Activated T-cell treated with anti-CD3 and anti-CD28 coated beads for 1 hour (primary cell): ENCODE data around the gene MRPL14.

Source experiments
- DNase-seq: peaks from one replicate; pipeline ENCODE4 v3.0.0-alpha.2; 2020; ENCODE audit warnings: low read depth

MRPL14 gene

DNA sequence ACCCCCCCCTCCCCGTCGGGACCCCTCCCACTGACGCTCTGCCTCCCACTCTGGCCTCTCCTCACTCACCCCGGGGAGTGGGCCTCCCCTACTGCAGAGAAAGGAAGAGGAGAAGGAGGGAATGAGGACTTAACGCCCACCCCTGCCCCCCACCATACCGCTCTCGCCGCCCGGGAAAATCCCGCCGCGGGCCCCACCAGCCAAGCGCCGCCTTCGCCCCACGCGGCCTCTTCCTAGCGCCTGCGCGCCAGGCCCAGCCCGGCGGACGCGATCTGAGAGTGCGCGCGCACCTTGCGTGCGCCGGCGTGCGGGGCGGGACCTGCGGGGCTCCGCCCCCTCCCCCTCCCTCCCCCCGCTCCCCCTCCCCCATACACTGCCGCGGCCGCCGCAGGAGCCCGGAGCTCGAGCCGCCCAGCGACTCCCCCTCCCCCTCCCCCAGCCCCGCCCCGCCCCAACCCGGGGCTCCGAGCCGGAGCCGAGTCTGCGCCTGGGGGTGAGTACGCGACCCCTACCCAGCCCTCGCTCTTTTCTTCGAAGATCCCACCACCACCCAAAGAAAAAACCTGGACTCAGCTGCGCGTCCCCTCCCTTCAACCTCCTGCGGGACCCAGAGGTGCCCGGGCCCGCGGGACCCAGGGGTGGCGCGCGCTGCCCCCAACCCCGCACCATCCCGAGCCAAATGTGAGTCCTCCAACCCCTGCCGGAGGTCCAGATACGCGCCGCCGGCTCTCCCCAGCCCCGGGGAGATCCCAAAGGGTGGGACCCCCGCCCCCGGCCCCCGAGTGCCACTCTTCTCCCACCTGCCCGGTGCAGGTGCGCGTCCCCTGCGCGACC is at the start of gene MRPL14, which contains the start of gene TMEM63B:
TSS of gene MRPL14 (minus strand) at position 267 of the 834 bp plus-strand sequence. CDS start 10,841 bp downstream, outside the sequence.
TSS of gene TMEM63B (plus strand) at position 369 of the 834 bp plus-strand sequence. CDS start 7,031 bp downstream, outside the sequence.
- DNase-seq: peak; percentile 88

DNA sequence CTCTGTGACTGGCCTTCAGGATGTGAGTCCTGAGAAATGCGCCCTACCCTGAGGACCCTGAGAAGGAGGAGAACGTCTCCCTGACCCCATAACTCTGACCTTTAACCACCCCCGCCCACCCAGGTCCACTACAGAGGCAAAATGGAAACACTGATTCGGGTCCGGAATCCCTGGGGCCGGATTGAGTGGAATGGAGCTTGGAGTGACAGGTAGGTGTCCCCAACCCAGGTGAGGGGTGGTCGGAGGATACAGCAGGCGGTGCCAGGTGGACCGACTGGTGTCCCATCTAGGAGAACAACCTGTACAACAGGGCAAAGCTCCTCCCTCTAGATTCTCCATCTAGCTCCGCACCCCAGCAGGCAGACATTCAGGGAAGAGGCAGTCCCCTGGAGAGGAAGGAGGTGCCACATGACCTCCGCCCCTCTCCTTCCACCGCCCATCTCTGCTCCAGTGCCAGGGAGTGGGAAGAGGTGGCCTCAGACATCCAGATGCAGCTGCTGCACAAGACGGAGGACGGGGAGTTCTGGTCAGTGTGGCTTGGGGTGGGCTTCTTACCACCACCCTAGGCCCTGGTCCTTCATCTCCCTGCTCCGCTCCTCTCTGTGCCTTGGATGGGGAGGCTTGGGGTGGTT is 49.0 kb upstream of the MRPL14 start:
- DNase-seq: no peak

DNA sequence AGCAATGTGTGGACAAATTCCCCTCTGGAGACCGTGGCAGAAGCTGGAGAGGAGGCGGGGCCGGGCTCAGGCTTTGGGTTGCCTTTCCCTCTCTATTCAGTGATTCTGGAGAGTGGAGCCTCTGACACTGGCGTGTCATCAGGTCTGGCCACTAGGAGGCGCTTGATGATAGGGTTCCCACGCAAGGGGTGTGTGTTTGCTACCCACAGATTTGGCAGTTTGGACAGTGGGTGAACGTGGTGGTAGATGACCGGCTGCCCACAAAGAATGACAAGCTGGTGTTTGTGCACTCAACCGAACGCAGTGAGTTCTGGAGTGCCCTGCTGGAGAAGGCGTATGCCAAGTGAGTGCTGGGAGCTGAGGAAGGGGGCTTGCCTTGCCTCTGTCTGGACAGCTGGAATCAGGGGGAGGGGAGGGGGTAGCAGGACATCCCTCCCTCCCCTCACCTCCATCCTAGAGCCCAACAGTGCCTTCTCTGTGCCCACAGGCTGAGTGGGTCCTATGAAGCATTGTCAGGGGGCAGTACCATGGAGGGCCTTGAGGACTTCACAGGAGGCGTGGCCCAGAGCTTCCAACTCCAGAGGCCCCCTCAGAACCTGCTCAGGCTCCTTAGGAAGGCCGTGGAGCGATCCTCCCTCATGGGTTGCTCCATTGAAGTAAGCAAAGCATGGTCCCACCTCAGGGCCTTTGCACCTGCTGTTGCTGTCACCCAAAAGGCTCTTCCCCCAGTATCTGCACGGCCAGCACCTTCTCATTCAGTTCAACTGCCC is 45.7 kb upstream of the MRPL14 start:
- peak; percentile 74 for DNase-seq

DNA sequence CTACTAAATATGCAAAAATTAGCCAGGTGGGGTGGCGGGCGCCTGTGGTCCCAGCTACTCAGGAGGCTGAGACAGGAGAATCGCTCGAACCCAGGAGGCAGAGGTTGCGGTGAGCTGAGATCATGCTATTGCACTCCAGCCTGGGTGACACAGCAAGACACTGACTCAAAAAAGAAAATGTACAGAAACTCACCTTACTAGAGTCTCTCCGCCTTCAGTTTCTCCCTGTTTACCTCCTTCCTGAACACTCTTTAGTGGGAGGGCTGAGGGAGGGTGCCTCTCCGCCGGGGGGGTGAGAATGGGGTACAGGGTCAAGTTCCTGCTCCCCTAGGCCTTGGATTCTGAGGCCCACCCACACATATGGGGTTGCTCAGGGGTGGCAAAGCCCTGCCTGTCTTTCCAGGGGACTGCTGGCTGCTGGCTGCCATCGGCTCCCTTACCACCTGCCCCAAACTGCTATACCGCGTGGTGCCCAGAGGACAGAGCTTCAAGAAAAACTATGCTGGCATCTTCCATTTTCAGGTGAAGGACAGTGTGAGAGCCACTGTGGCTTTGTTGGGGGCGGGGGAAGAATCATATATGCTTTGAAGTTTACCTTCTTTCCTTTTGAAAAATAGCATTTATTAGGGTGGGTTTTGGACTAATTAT is 44.8 kb upstream of the MRPL14 start:
- no peak for DNase-seq

DNA sequence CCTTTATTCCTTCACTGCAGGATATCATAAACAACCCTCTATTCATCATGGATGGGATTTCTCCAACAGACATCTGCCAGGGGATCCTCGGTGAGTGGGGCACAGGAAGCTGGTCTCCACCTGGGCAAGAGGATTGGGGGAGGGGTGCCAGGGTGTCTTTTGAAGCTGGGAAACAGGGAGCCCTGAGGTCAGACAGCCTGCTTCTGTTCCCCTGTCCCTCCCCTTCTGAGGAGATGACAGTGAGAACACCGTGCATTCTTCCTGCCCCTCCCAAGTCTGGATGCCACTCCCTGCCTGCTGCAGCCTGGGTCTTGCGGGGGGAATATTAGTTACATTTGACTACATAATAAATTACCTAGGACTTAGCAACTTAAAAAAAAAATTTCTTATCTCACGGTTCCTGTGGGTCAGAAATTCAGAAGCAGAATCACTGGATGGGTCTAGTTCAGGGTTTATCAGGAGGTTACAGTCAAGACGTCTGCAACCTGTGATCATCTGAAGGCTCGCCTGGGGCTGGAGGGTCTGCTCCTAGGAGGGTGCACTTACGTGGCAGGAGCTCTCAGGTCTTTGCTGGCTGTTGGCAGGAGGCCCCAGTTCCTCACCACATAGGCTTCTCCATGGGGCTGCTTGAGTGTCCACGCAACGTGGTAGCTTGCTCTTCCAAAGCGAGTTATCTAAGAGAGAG is 42.8 kb upstream of the MRPL14 start:
- DNase-seq: no peak

DNA sequence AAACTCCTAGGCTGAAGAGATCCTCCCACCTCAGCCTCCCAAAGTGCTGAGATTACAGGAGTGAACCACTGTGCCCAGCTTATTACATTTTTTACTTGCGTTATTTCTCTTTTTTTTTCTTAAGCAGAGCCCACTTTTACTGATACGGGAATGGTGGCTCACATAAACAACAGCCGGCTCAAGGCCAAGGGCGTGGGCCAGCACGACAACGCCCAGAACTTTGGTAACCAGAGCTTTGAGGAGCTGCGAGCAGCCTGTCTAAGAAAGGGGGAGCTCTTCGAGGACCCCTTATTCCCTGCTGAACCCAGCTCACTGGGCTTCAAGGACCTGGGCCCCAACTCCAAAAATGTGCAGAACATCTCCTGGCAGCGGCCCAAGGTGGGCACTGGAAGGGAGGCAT is 41.9 kb upstream of the MRPL14 start:
- no peak for DNase-seq

DNA sequence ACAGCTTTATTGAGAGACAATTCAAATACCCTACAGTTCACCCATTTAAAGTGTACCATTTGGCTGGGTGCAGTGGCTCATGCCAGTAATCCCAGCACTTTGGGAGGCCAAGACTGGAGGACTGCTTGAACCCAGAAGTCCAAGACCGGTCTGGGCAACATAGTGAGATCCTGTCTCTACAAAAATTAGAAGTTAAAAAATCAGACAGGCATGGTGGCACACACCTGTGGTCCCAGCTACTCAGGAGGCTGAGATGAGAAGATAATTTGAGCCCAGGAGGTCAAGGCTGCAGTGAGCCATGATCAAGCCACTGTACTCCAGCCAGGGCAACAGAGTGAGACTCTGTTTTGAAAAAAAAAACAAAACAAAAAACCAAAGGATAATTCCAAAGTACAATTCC is 40.3 kb upstream of the MRPL14 start:
- DNase-seq: no peak

DNA sequence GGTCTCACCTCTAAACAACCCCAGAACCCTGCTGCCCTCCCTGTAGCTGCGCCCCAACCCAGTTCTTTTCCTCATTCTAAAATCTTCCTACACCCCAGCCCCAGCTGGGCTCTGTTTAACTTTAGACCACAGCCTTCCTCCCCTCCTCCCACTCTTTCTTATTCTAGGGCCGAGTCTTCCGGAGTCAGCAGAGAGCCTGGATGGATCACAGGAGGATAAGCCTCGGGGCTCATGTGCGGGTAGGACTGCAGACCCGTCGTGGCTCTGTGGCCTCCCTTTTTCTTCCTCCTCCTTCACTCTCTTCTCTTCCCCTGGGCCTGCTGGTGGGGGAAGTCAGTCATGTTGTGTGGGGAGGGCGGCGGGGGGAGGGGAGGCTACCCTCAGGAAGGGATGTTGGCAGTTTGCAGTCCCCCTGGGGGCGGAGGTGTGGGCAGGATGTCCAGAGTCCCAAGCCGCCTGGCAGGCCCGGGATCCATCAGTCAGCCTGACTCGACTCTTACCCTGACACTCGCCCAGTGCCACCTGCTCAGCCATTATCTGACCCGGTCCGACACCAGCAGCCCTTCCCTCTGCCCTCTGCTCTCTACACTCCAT is 39.4 kb upstream of the MRPL14 start:
- no peak for DNase-seq

DNA sequence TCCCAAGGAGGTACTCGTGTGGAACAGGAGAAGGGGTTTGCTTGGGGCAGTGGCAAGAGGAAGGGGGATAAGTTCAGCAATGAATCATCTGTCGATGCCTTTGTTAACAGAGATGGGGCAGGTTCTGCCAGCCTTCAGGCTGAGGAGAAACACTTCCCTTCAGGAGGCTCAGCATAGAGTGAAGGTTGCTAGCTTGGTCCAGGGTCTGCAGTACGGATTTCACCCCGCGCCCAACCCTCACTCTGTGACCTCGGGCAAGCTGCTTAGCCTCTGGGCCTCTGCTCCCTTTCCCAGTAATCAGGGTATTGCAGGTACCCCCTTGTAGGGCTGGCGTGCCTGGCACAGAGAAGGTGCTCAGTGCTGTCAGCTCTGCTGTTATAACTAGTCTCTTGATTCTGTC is 38.9 kb upstream of the MRPL14 start:
- DNase-seq: no peak

DNA sequence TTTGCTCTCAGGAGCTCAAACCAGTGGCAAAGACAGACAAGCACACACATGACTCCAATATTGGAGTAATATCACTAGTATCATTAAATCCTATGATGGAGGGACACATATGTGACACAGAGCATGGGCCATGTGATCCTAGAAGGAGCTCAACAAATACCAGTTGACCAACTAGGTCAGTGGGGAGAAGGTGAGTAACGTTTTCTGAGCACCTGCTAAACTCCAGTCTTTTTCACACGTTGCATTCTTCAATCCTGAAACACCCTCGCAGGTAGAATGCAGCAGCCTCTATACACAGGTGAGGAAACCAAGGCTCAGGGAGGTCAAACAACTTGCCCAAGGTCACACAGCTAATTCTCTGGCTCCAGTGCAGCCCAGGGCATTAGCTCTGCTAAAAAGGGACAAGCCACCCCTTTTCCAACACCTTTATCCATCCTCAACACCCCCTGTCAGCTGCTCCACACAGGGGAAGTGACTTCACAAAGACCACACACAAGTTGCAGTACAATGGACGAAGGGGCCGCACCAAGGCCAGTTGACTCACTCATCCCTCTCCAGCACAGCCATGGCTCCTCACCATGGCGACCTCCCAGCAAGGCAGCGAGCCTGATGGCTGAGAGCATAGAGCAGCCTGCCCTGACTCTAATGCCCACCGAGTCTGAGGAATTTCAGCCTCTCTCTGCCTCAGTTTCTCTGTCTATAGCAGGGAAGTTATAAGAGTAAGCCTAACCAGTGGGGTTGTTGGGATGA is 35.8 kb upstream of the MRPL14 start:
- no peak for DNase-seq

DNA sequence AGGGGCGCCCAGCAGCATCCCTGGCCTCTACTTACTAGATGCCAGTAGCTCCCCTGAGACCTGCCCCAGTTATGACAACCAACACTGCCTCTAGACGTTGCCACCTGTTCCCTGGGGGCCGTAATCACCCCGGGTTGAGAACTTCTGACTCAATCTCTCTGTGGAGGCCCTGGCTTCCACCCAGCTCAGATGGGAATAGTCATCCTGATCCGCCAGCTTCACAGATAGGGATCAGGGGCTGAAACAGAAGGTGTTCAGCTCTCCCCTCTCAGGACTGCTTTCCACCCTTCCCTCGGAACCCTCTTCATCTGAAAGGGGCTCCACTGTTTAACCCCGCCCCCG is 34.7 kb upstream of the MRPL14 start:
- no peak for DNase-seq

DNA sequence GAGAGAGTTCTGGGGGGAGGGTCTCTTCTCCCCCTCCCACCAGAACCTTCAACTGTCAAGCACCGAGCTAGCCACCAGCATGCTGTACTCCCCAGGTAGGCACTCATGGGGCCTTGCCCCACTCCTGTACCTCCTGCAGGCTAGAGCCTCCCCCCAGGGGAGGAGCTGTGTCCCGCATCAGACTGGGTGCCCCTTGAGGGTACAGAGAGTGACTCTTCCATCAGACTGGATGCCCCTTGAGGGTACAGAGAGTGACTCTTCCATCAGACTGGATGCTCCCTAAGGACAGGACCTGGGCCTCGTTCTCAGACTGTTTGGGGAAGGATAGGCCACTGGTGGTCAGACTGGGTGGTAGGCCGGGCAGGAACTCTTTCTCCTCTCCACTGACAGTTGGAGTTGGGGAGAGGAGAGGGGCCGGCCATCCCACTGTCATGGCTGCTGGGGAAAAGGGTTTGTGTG is 31.5 kb upstream of the MRPL14 start, which contains the start of gene CAPN11:
TSS of gene CAPN11 (plus strand) at position 51 of the 459 bp plus-strand sequence. CDS start at position 80, 29 bp downstream.
- no peak for DNase-seq

DNA sequence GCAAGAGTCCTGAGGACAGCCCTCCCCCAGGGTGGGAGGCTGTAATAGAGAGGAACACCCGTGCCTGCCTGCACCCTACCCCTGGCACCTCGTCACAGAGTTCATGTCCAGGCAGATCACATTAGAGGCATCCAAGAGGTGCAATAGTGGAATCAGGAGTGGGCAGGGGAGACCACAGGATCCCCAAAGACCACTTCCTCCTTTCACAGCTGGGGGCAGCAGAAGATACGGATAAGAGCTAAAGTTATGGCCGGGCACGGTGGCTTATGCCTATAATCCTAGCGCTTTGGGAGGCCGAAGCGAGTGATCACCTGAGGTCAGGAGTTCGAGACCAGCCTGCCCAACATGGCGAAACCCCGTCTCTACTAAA is 29.9 kb upstream of the MRPL14 start:
- no peak for DNase-seq

DNA sequence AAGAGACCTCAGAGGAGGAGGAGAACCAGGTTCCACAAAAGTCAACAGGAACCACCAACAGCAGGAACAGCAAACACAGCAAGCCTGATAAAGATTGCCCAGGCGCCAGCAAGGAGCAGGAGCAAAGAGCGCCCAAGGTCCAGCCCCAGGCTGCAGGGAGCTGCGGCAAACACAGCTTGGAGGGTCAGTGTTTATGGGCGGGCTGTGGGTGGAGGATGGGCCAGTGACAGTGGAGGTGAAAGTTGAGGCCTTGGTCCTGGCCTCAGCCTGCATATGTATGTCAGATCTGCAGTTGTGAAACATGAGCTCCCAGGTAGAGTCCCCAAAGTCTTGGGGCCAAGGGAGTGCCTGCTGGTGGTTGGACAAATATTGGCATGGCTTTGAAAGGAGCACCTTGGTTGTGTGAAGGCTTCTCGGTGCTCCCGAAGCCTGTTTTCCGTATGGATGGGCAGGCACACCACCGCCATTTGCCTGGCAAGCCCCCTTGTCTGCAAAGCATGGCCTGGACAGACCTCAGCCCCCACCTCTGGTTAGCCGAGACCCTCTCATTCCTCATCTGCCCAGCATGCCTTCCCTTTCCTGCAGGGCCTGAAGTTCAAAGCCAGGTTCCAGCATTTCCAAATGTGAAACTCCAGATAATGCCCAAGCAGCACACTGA is 29.4 kb upstream of the MRPL14 start:
- no peak for DNase-seq

DNA sequence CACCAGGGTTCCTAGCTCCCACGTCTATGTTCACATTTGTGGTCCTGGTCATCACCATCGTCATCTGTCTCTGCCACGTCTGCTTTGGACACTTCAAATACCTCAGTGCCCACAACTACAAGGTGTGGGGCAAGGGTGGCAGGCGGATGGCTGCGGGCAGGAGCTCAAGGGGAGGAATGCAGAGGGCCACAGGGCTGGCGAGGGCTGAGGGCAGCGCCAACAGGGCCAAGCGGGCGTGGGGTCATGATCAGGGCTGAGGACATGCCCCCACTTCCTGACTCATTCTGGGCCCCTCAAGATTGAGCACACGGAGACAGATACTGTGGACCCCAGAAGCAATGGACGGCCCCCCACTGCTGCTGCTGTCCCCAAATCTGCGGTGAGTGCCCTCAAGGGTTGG is 26.8 kb upstream of the MRPL14 start:
- DNase-seq: no peak

DNA sequence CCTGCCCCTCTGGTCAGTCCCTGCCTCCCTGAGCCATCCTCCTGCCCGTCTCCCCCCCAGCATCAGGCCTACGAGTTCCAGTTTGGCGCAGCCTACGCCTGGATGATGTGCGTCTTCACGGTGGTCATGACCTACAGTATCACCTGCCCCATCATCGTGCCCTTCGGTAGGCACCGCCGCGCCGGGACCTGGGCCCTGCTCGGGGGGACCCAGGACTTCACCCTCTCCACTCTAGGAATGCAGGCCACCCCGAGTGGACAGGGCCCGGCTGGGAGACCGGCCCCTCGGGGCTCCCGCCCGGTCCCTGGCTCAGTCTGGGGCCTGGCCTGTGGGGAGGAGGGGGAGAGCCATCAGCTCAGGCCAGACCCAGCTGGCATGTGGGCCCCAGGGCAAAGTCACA is 25.3 kb upstream of the MRPL14 start:
- no peak for DNase-seq

DNA sequence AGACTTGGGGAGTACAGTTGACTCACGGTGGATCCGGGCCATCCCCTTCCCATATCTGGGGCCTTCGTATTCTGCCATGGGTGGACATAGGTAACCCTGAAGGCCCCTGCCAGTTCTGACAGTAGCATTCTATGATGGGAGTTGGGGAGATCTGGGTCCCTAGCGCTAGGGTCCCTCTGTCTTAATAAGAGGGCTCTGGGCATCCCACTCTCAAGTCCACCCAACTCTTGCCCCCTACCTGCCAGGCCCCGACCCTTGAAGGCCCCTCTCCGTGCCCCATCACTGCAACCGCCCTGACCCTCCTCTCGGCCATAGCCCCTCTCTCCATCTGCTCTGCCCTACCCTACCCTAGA is 24.8 kb upstream of the MRPL14 start:
- no peak for DNase-seq

DNA sequence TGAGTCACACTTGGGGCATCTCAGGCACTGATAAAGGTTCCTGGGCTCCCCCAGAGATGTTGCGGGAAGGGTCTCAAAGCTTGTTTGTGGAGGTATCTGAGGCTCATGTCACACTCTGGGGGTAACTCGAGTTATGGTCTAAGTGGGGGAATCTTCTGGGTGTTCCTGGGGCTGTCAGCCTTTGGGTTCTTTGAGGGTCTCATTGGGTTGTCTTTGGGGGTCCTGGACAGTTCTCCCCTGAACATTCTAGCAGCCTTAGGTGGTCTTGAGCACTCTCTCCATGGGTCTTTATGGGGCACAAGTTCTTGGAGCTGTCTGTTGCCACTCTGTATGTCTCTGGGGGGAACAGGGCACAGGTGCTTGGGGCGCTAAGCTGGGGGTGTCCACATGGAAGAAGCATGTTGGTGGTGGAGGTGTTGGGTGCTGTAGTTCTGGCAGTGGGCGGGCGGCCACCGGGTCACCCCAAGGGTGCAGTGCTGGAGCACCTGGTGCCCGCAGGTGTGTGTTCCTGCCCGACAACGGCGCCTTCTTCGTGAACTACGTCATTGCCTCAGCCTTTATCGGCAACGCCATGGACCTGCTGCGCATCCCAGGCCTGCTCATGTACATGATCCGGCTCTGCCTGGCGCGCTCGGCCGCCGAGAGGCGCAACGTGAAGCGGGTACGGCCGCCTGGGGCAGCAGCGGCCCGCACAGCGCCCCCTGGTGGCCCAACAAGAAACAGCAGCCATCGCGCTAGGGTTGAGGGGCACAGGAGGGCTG is 24.3 kb upstream of the MRPL14 start:
- DNase-seq: peak; percentile 72

DNA sequence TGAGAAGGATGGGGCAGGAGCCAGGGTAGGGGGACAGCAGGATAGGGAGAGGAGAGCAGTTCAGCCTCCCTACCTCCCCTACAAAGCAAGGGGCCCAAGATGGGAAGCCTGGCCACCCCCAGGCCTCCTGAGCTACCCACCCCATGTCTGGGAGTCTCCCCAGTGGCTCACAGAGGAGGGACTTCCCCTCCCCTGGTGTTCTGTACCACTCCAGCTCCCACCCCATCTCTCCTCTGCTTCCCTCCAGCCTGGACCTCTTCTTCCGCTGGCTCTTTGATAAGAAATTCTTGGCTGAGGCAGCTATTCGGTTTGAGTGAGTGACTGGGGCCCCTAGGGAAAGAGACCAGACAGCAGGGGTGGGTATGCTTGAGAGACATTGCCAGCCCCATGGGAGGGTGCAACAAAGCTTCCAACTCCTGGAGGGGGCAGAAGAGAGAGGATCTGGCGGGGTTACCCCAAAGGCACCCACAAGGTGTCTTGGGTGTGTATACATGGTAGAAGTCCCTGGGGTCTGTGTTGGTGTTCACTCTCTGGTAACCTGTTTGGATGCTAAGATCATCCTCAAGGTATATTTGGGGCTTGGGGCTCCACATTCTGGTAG is 23.2 kb upstream of the MRPL14 start:
- no peak for DNase-seq
